Bronchial epithelial cell (primary cell): ENCODE data around the gene GIGYF2. TPM values are rescaled to one million over a fixed set of nuclear protein-coding genes. Genes with fewer than 3 reads are reported as not detected.

Source experiments
- DNase-seq: peaks from one replicate; pipeline ENCODE4 v3.0.0-alpha.2; 2010; ENCODE audit warnings: low read depth
- FAIRE-seq: peaks from 2 replicates; lab custom pipeline; 2011; peaks lifted over from hg19 to GRCh38; lab: Jason Lieb, UNC
- H3K27me3 ChIP-seq: 2 replicates; pipeline ENCODE4 v1.5.1; 2011; ENCODE audit warnings: low read length; ENCODE audit not compliant: control insufficient read depth, insufficient read depth
- H3K36me3 ChIP-seq: 2 replicates; pipeline ENCODE4 v1.5.1; 2011; ENCODE audit warnings: low read length; ENCODE audit not compliant: control insufficient read depth, insufficient read depth
- H3K4me3 ChIP-seq: 2 replicates; pipeline ENCODE4 v1.5.1; 2011; ENCODE audit warnings: mild to moderate bottlenecking, low read depth, low read length, control low read depth
- CTCF ChIP-seq: IDR thresholded peaks from 2 replicates; pipeline ENCODE4 v1.5.1; 2011; ENCODE audit warnings: mild to moderate bottlenecking, moderate library complexity, low read length, control low read depth, inconsistent platforms; ENCODE audit not compliant: insufficient read depth, severe bottlenecking
- total RNA-seq: library from RNA; depleted of rRNA; stranded (reverse); fragments of >200 nt; gene quantifications from 2 replicates; pipeline ENCODE4 v1.2.1, GENCODE V29; 2014

GIGYF2 gene
- total RNA-seq, 1 donor from 2014 or later: 44.0 TPM

GRCh38 chr2:232744963-232745362 lies 47.8 kb downstream of the GIGYF2 start:
- no peak for TF ChIP-seq CTCF
- peaks cover 6% of the 10 kb centered on the region for H3K36me3 ChIP-seq
- no peak for FAIRE-seq
- DNase-seq: no peak
- H3K27me3 ChIP-seq: no peaks in the 10 kb centered on the region
- H3K4me3 ChIP-seq: no peak overlapping the region

- DNase-seq (no peak), FAIRE-seq (no peak)
- H3K4me3 ChIP-seq: no peak overlapping the region
- H3K36me3 ChIP-seq: peaks cover 6% of the 10 kb centered on the region
- no peaks in the 10 kb centered on the region for H3K27me3 ChIP-seq
- TF ChIP-seq CTCF: no peak
Observed at GRCh38 chr2:232748038-232748437, 50.9 kb downstream of the GIGYF2 start.

- Histone ChIP-seq H3K4me3 (no peak overlapping the region), H3K27me3 (no peaks in the 10 kb centered on the region), H3K36me3 (peaks cover 6% of the 10 kb centered on the region)
- TF ChIP-seq CTCF: no peak
- no peak for DNase-seq
- no peak for FAIRE-seq
Observed at GRCh38 chr2:232749331-232749730, 52.2 kb downstream of the GIGYF2 start.

- FAIRE-seq (no peak), DNase-seq (no peak)
- no peak for TF ChIP-seq CTCF
- Histone ChIP-seq H3K27me3 (no peaks in the 10 kb centered on the region), H3K4me3 (no peak overlapping the region), H3K36me3 (peaks cover 6% of the 10 kb centered on the region)
Observed at GRCh38 chr2:232750135-232750671, 53.1 kb downstream of the GIGYF2 start.

GRCh38 chr2:232757905-232758304 lies 60.8 kb downstream of the GIGYF2 start:
- H3K4me3 ChIP-seq: no peak overlapping the region
- peaks cover 4% of the 10 kb centered on the region for H3K36me3 ChIP-seq
- FAIRE-seq (no peak), DNase-seq (no peak)
- no peaks in the 10 kb centered on the region for H3K27me3 ChIP-seq
- no peak for TF ChIP-seq CTCF

- DNase-seq (peak; percentile 49), FAIRE-seq (no peak)
- peak; percentile 54 for TF ChIP-seq CTCF
- H3K27me3 ChIP-seq: no peaks in the 10 kb centered on the region
- H3K36me3 ChIP-seq: peaks cover 8% of the 10 kb centered on the region
- no peak overlapping the region for H3K4me3 ChIP-seq
Observed at GRCh38 chr2:232761301-232761907, 64.3 kb downstream of the GIGYF2 start.
